GM12892 (cell line): Measurements from ENCODE around the gene OR2L8.

Experiments
- POLR2A ChIP-seq: IDR thresholded peaks from 2 replicates; pipeline ENCODE4 v1.6.1; 2011; ENCODE audit warnings: low read depth, low read length, control low read depth
- POLR2AphosphoS5 ChIP-seq: IDR thresholded peaks from 2 replicates; pipeline ENCODE4 v1.6.1; 2011; ENCODE audit warnings: low read depth, low read length, control low read depth
- TAF1 ChIP-seq: IDR thresholded peaks from 2 replicates; pipeline ENCODE4 v1.6.1; 2011; ENCODE audit warnings: low read depth, mild to moderate bottlenecking, control low read depth, low read length, borderline replicate concordance

GRCh38 chr1:247913786-247914185 is 34.9 kb upstream of the OR2L8 start:
- TF ChIP-seq POLR2A: no peak
- TF ChIP-seq POLR2AphosphoS5: no peak
- TF ChIP-seq TAF1: no peak
